K562 (cell line): ENCODE measurements around the gene SLC16A5. TPM values are rescaled to one million over a fixed set of nuclear protein-coding genes. Genes with fewer than 3 reads are reported as not detected.
A peak's percentile ranks its signal among the peaks of the same experiment; 100 is the strongest.
"Not testable (repeated sequence)": the region's sequence is repeated elsewhere in the genome, so short reads cannot be mapped to it uniquely, and the experiment has no call there.

Source experiments
- ATAC-seq: fragments of 200-7000 bp; cut with Tn5 transposase; 3 replicates; pipeline ENCODE4 v1.9.1; 2020; ENCODE audit warnings: moderate library complexity
- BruUV-seq: library from RNA; stranded (reverse); fragments of 400-500 nt; replicated peaks from 2 replicates; lab custom pipeline; 2021; lab: Mats Ljungman, UMichigan
- CTCF ChIA-PET: fragments of 300-600 bp; formaldehyde crosslinking; extraction: SDS; loops from one replicate; lab custom pipeline; 2021; ENCODE audit warnings: low intra/inter-chr PET ratio; lab: Yijun Ruan, JAX
- POLR2A ChIA-PET: fragments of 300-600, 350-650 bp; sonication (Branson Sonifier 250); formaldehyde crosslinking; extraction: SDS; loops from one replicate; lab custom pipeline; 2021; ENCODE audit warnings: antibody characterized with exemption, inconsistent platforms; lab: Yijun Ruan, JAX
- DNase-seq, 4 experiments: peaks; one replicate each; pipeline versions ENCODE4 v3.0.0 to v3.0.0-alpha.2; 2011 to 2018; ENCODE audit warnings: low spot score in 3 of 4, mixed read lengths in 3 of 4; ENCODE audit errors: extremely low read depth in 1 of 4
- FAIRE-seq: peaks from 2 replicates; lab custom pipeline; 2011; peaks lifted over from hg19 to GRCh38; lab: Jason Lieb, UNC
- H2AFZ ChIP-seq: 2 replicates; pipeline ENCODE4 v1.6.0; 2011; ENCODE audit warnings: low read depth, low read length, control low read depth, inconsistent platforms
- H3K27ac ChIP-seq: fragments of 200-600 bp; 3 replicates; pipeline ENCODE4 v1.8.0; 2011; ENCODE audit warnings: low read depth, mild to moderate bottlenecking, control low read depth, inconsistent platforms, low read length, moderate library complexity, mixed read lengths; ENCODE audit errors: extremely low read depth
- H3K27me3 ChIP-seq, 2 experiments: fragments of 300-600 bp in 1 of 2; 2 replicates in 1 of 2; 3 replicates in 1 of 2; pipeline versions ENCODE4 v1.6.0 to v1.8.0; 2011; ENCODE audit warnings: inconsistent platforms in 2 of 2, low read length in 2 of 2, mild to moderate bottlenecking in 1 of 2, mixed read lengths in 1 of 2, moderate library complexity in 1 of 2; ENCODE audit not compliant: control insufficient read depth in 2 of 2, insufficient read depth in 2 of 2
- H3K36me3 ChIP-seq: fragments of 300-600 bp; 3 replicates; pipeline ENCODE4 v1.8.0; 2011; ENCODE audit warnings: mild to moderate bottlenecking, low read length, inconsistent platforms; ENCODE audit not compliant: control insufficient read depth, insufficient read depth
- H3K4me1 ChIP-seq, 2 experiments: fragments of 200-600 bp in 1 of 2; replicated peaks in 1 of 2; 2 replicates in 1 of 2; 3 replicates in 1 of 2; pipeline versions ENCODE4 v1.5.1 to v1.8.0; 2011; ENCODE audit warnings: inconsistent platforms in 2 of 2, low read length in 2 of 2, mild to moderate bottlenecking in 1 of 2, mixed read lengths in 1 of 2, moderate library complexity in 1 of 2; ENCODE audit not compliant: control insufficient read depth in 2 of 2, insufficient read depth in 2 of 2
- H3K4me2 ChIP-seq: 2 replicates; pipeline ENCODE4 v1.6.1; 2011; ENCODE audit warnings: low read length, control low read depth, inconsistent platforms, mixed read lengths; ENCODE audit not compliant: insufficient read depth
- H3K4me3 ChIP-seq: fragments of 200-600 bp; sonication (generic), shearing (Covaris generic); 2 replicates; pipeline ENCODE4 v1.5.1; 2016; ENCODE audit warnings: control low read depth, inconsistent platforms
- H3K79me2 ChIP-seq: fragments of 200-600 bp; 3 replicates; pipeline ENCODE4 v1.8.0; 2011; ENCODE audit warnings: low read length, inconsistent platforms; ENCODE audit not compliant: control insufficient read depth, insufficient read depth
- H3K9ac ChIP-seq, 2 experiments: 2 replicates each; pipeline versions ENCODE4 v1.6.0 to v1.6.1; 2011; ENCODE audit warnings: low read depth in 2 of 2, low read length in 2 of 2, control low read depth in 1 of 2, inconsistent platforms in 1 of 2, mild to moderate bottlenecking in 1 of 2, mixed read lengths in 1 of 2; ENCODE audit not compliant: insufficient read depth in 1 of 2
- H3K9me1 ChIP-seq: one replicate; pipeline ENCODE4 v1.6.0; 2011; ENCODE audit warnings: inconsistent platforms, mild to moderate bottlenecking, low read length, moderate library complexity; ENCODE audit not compliant: control insufficient read depth, insufficient read depth
- H3K9me3 ChIP-seq: replicated peaks from 2 replicates; pipeline ENCODE4 v1.5.1; 2011; ENCODE audit warnings: low read depth, low read length, inconsistent platforms; ENCODE audit not compliant: control insufficient read depth, insufficient read depth
- H4K20me1 ChIP-seq: replicated peaks from 2 replicates; pipeline ENCODE4 v1.6.1; 2011; ENCODE audit warnings: low read length, inconsistent platforms, mixed read lengths; ENCODE audit not compliant: control insufficient read depth, insufficient read depth
- ARID1B ChIP-seq: fragments of 450-650 bp; IDR thresholded peaks from 2 replicates; pipeline ENCODE4 v1.6.1; 2016; ENCODE audit warnings: antibody characterized with exemption, mild to moderate bottlenecking, inconsistent platforms
- ATF3 ChIP-seq, 2 experiments: fragments of 450-650 bp in 1 of 2; sonication (generic) in 1 of 2; formaldehyde crosslinking in 1 of 2; IDR thresholded peaks in 1 of 2; conservative IDR thresholded peaks in 1 of 2; 2 replicates each; pipeline versions ENCODE4 v1.6.1 to v1.8.1; 2016 to 2023; ENCODE audit warnings: mild to moderate bottlenecking in 2 of 2, moderate library complexity in 2 of 2, inconsistent platforms in 1 of 2, missing genetic modification reagents in 1 of 2
- CBFA2T3 ChIP-seq: fragments of 450-650 bp; IDR thresholded peaks from 2 replicates; pipeline ENCODE4 v1.6.1; 2017
- DPF2 ChIP-seq: fragments of 450-650 bp; IDR thresholded peaks from 2 replicates; pipeline ENCODE4 v1.6.1; 2016
- FOSL1 ChIP-seq: fragments of 200-800 bp; sonication (Bioruptor generic); conservative IDR thresholded peaks from 2 replicates; pipeline ENCODE4 v1.6.1; 2016; ENCODE audit warnings: missing genetic modification characterization, missing compliant biosample characterization
- FOXA3 ChIP-seq, 2 experiments: fragments of 450-650 bp in 1 of 2; sonication (generic) in 1 of 2; formaldehyde crosslinking; IDR thresholded peaks in 1 of 2; conservative IDR thresholded peaks in 1 of 2; 2 replicates each; pipeline versions ENCODE4 v1.4.0 to v1.8.0; 2020 to 2022; ENCODE audit warnings: mild to moderate bottlenecking in 2 of 2, missing genetic modification reagents in 1 of 2
- FOXK2 ChIP-seq, 2 experiments: fragments of 450-650 bp; IDR thresholded peaks in 1 of 2; conservative IDR thresholded peaks in 1 of 2; 2 replicates each; pipeline ENCODE4 v1.6.1; 2016; ENCODE audit warnings: low read depth in 2 of 2, mild to moderate bottlenecking in 1 of 2
- JUN ChIP-seq, 2 experiments: sonication (generic) in 1 of 2; formaldehyde crosslinking in 1 of 2; IDR thresholded peaks; 2 replicates each; pipeline versions ENCODE4 v1.6.1 to v1.8.0; 2012 to 2022; ENCODE audit warnings: borderline replicate concordance in 2 of 2, mild to moderate bottlenecking in 2 of 2, improper control_type of control experiment in 1 of 2, low read depth in 1 of 2, low read length in 1 of 2, missing genetic modification reagents in 1 of 2
- JUND ChIP-seq, 2 experiments: IDR thresholded peaks; 2 replicates in 1 of 2; 3 replicates in 1 of 2; pipeline ENCODE4 v1.6.1; 2011; ENCODE audit warnings: borderline replicate concordance in 2 of 2, low read depth in 2 of 2, low read length in 2 of 2, improper control_type of control experiment in 1 of 2, missing biosample characterization in 1 of 2, missing genetic modification characterization in 1 of 2, missing genetic modification reagents in 1 of 2
- POLR2G ChIP-seq: fragments of 200-400 bp; formaldehyde crosslinking; IDR thresholded peaks from 2 replicates; pipeline ENCODE4 v1.6.1; 2017; ENCODE audit warnings: low read depth, mild to moderate bottlenecking, antibody characterized with exemption, low read length, moderate library complexity
- YY1 ChIP-seq, 3 experiments: IDR thresholded peaks; 2 replicates each; pipeline ENCODE4 v1.6.1; 2011; ENCODE audit warnings: low read length in 2 of 3, mild to moderate bottlenecking in 2 of 3, moderate library complexity in 2 of 3, borderline replicate concordance in 1 of 3, control low read depth in 1 of 3, low read depth in 1 of 3; ENCODE audit not compliant: insufficient read depth in 3 of 3, insufficient replicate concordance in 2 of 3, control insufficient read depth in 1 of 3, insufficient read length in 1 of 3; ENCODE audit errors: extremely low read depth in 1 of 3
- WGBS: fragments of 100-300 bp; shearing (Covaris generic); methylation state at CpG from one replicate; pipeline ENCODE4 v1.1.6; 2016; ENCODE audit warnings: low coverage, mixed read lengths; ENCODE audit not compliant: insufficient coverage; ENCODE audit errors: missing lambda C conversion rate; 5-methylcytosine and 5-hydroxymethylcytosine counted together
- in situ Hi-C: fragments of 300-500 bp; cut with MboI; formaldehyde crosslinking; loops from 4 replicates; pipeline ENCODE4 v1.15.0; 2018; ENCODE audit warnings: inconsistent platforms, mixed read lengths
- intact Hi-C: fragments of 100-400 bp; cut with micrococcal nuclease; formaldehyde crosslinking; loops from 2 replicates; pipeline ENCODE4 v1.14.2; 2022
- polyA plus RNA-seq, 8 experiments: library from polyadenylated mRNA; depleted of rRNA in 4 of 8; stranded (reverse) in 5 of 8; unstranded in 3 of 8; fragments of >200 nt; fragmentation: Nextera tagmentation in 2 of 8; fragmentation: Illumina TruSeq in 1 of 8; extraction: Ambion mirVana in 2 of 8; extraction: Trizol in 1 of 8; gene quantifications; 2 replicates each; pipeline versions ENCODE4 v1.2.1 to v1.2.3, GENCODE V29; 2011 to 2014; ENCODE audit warnings: inconsistent platforms in 1 of 8, missing spikeins in 1 of 8
- total RNA-seq, 7 experiments: library from RNA; depleted of rRNA in 6 of 7; stranded (reverse); fragments of >200 nt in 6 of 7; fragmentation: Illumina TruSeq in 2 of 7; extraction: Trizol in 2 of 7; gene quantifications; 2 replicates each; pipeline versions ENCODE4 v1.2.1 to v1.2.3, GENCODE V29; 2011 to 2021; ENCODE audit warnings: low replicate concordance in 1 of 7

The SLC16A5 gene
- total and polyA plus RNA-seq, 9 of the 15 experiments (the other 6 are each of a cell fraction or from before 2014, with no cell fraction given): 0.06 to 2.6 (median 0.91) TPM

GRCh38 chr17:75133607-75134347 lies 46.0 kb downstream of the SLC16A5 start:
- H4K20me1 ChIP-seq; H3K9ac ChIP-seq; H3K9me3 ChIP-seq; H3K4me2 ChIP-seq; BruUV-seq; ATAC-seq; H3K27me3 ChIP-seq; in situ Hi-C loops; H3K9me1 ChIP-seq; H2AFZ ChIP-seq; H3K4me3 ChIP-seq; CTCF ChIA-PET; TF ChIP-seq JUN (CRISPR knock-in tag; IDR thresholded peaks at IDR 0.05; ENCODE audit: borderline replicate concordance); ATF3 (CRISPR knock-in tag; conservative IDR thresholded peaks at IDR 0.05); JUND (tag; IDR thresholded peaks at IDR 0.05; ENCODE audit: borderline replicate concordance, low read depth, low read length): not testable (repeated sequence)
- TF ChIP-seq JUN (IDR thresholded peaks at IDR 0.05; ENCODE audit: borderline replicate concordance, low read depth, low read length) (peak; percentile 16; the same call in 1 of the 2 replicates), DPF2 (peak; percentile 55; the same call in 1 of the 2 replicates), FOXA3 (CRISPR knock-in tag; conservative IDR thresholded peaks at IDR 0.05 in 1 of 2, IDR thresholded peaks at IDR 0.05 in 1 of 2) (0 out of 4 replicates have a peak, but pooled peaks of 1 of the 2 experiments have one; percentile 62), FOXK2 (conservative IDR thresholded peaks at IDR 0.05 in 1 of 2, IDR thresholded peaks at IDR 0.05 in 1 of 2; ENCODE audit: low read depth in 2 of 2) (peak in 1 of 2 experiments; percentile 21; a peak in 1 of 4 replicates), POLR2G (0 out of 2 replicates have a peak, but pooled peaks have one; percentile 20), CBFA2T3 (peak; percentile 39), YY1 (IDR thresholded peaks at IDR 0.05; ENCODE audit: borderline replicate concordance in 1 of 3, control insufficient read depth in 1 of 3, extremely low read depth in 1 of 3, insufficient read depth in 3 of 3, insufficient read length in 1 of 3, insufficient replicate concordance in 2 of 3, low read depth in 1 of 3, low read length in 2 of 3) (peak in 1 of 3 experiments; percentile 52), ATF3 (IDR thresholded peaks at IDR 0.05) (peak; percentile 68), FOSL1 (tag) (0 out of 2 replicates have a peak, but pooled peaks have one; percentile 13), JUND (IDR thresholded peaks at IDR 0.05; ENCODE audit: borderline replicate concordance, low read depth, low read length) (peak; percentile 37; the same call in 1 of the 2 replicates), ARID1B (peak; percentile 39)
- DNase-seq (peak in 2 of 4 experiments; percentile 6 to 59), FAIRE-seq (peak; percentile 68)
- POLR2A ChIA-PET: interaction anchor here (0.6 to 5.6 kb wide), 9 partner anchors 9 to 146 kb away, joined by 3 to 51 read pairs (median 4); partner anchors contain the start of genes CDR2L and JPT1
- WGBS: 58% methylated on average over 12 of the region's 14 CpGs
- Histone ChIP-seq H3K36me3 (peaks cover 53% of the 10 kb centered on the region), H3K4me1 (peaks cover 12 to 30% of the 10 kb centered on the region in 2 experiments; a peak in 4 of 5 replicates), H3K79me2 (peaks cover 25% of the 10 kb centered on the region), H3K27ac (peak overlapping the region; percentile 34; the same call in 1 of the 3 replicates)
- intact Hi-C loops: loop anchor here (5.0 kb wide), 1 partner anchor 49 kb away; the partner anchor contains the start of gene SUMO2
